Keratinocyte (primary cell): ENCODE data around the gene PIGM. TPM values are rescaled to one million over a fixed set of nuclear protein-coding genes. Genes with fewer than 3 reads are reported as not detected.
A peak's percentile ranks its signal among the peaks of the same experiment; 100 is the strongest.

Source experiments
- DNase-seq: peaks from one replicate; pipeline ENCODE4 v3.0.0-alpha.2; 2011; ENCODE audit warnings: low read depth, missing footprints, low spot score
- FAIRE-seq: peaks from 2 replicates; lab custom pipeline; 2011; peaks lifted over from hg19 to GRCh38; lab: Jason Lieb, UNC
- H2AFZ ChIP-seq: 2 replicates; pipeline ENCODE4 v1.6.0; 2012; ENCODE audit warnings: low read length, control low read depth, inconsistent platforms; ENCODE audit not compliant: control insufficient read depth
- H3K27ac ChIP-seq: 2 replicates; pipeline ENCODE4 v1.5.1; 2011; ENCODE audit warnings: low read length; ENCODE audit not compliant: control insufficient read depth, insufficient read depth
- H3K27me3 ChIP-seq: 3 replicates; pipeline ENCODE4 v1.6.0; 2011; ENCODE audit warnings: low read length; ENCODE audit not compliant: control insufficient read depth, insufficient read depth; ENCODE audit errors: extremely low read depth
- H3K36me3 ChIP-seq, 2 experiments: 2 replicates in 1 of 2; 3 replicates in 1 of 2; pipeline ENCODE4 v1.5.1; 2011; ENCODE audit warnings: low read length in 2 of 2, mild to moderate bottlenecking in 1 of 2; ENCODE audit not compliant: control insufficient read depth in 2 of 2, insufficient read depth in 2 of 2; ENCODE audit errors: extremely low read depth in 1 of 2
- H3K4me1 ChIP-seq: 3 replicates; pipeline ENCODE4 v1.5.1; 2011; ENCODE audit warnings: low read length; ENCODE audit not compliant: control insufficient read depth, insufficient read depth; ENCODE audit errors: extremely low read depth
- H3K4me2 ChIP-seq: 3 replicates; pipeline ENCODE4 v1.6.0; 2011; ENCODE audit warnings: low read depth, low read length; ENCODE audit not compliant: control insufficient read depth, insufficient read depth; ENCODE audit errors: extremely low read depth
- H3K4me3 ChIP-seq, 3 experiments: fragments of 200-600 bp in 1 of 3; sonication (generic) in 1 of 3; 2 replicates in 2 of 3; 3 replicates in 1 of 3; pipeline ENCODE4 v1.5.1; 2011 to 2016; ENCODE audit warnings: low read length in 3 of 3, mild to moderate bottlenecking in 3 of 3, control low read depth in 2 of 3, inconsistent platforms in 1 of 3, low read depth in 1 of 3, mixed read lengths in 1 of 3, mixed run types in 1 of 3, moderate library complexity in 1 of 3; ENCODE audit not compliant: control insufficient read depth in 2 of 3, insufficient read depth in 2 of 3; ENCODE audit errors: extremely low read depth in 1 of 3
- H3K79me2 ChIP-seq: 2 replicates; pipeline ENCODE4 v1.6.0; 2012; ENCODE audit warnings: low read length; ENCODE audit not compliant: control insufficient read depth, insufficient read depth
- H3K9ac ChIP-seq: 3 replicates; pipeline ENCODE4 v1.6.0; 2011; ENCODE audit warnings: low read length; ENCODE audit not compliant: control insufficient read depth, insufficient read depth; ENCODE audit errors: extremely low read depth
- H3K9me1 ChIP-seq: 3 replicates; pipeline ENCODE4 v1.6.0; 2011; ENCODE audit warnings: low read length; ENCODE audit not compliant: control insufficient read depth, insufficient read depth; ENCODE audit errors: extremely low read depth
- H3K9me3 ChIP-seq: 2 replicates; pipeline ENCODE4 v1.5.1; 2012; ENCODE audit warnings: low read depth, low read length; ENCODE audit not compliant: control insufficient read depth
- H4K20me1 ChIP-seq: 3 replicates; pipeline ENCODE4 v1.6.0; 2011; ENCODE audit warnings: low read length; ENCODE audit not compliant: control insufficient read depth, insufficient read depth; ENCODE audit errors: extremely low read depth
- EZH2 ChIP-seq: IDR thresholded peaks from one replicate; pipeline ENCODE4 v1.6.1; 2012; ENCODE audit warnings: inconsistent platforms, mild to moderate bottlenecking, low read length, moderate library complexity
- dilution Hi-C: fragments of 300-500 bp; cut with MboI; formaldehyde crosslinking; loops from one replicate; pipeline ENCODE4 v1.7.0; 2020; ENCODE audit warnings: low sequenced_read_pairs; ENCODE audit not compliant: extremely low pct_ligation_motif_present
- polyA plus RNA-seq, 5 experiments: library from polyadenylated mRNA; depleted of rRNA in 3 of 5; stranded (reverse) in 3 of 5; stranded (forward) in 1 of 5; unstranded in 1 of 5; fragments of >200 nt; gene quantifications; 1 replicate in 1 of 5; 2 replicates in 3 of 5; 3 replicates in 1 of 5; pipeline versions ENCODE4 v1.2.1 to v1.2.3, GENCODE V29; 2011 to 2012; ENCODE audit warnings: missing spikeins in 2 of 5, low read depth in 1 of 5, low replicate concordance in 1 of 5
- TF ChIP-seq, protein P1 (sequence below), 3 experiments: IDR thresholded peaks in 1 of 3; conservative IDR thresholded peaks in 1 of 3; optimal IDR thresholded peaks in 1 of 3; 2 replicates in 2 of 3; 3 replicates in 1 of 3; pipeline versions ENCODE3 to v1.5.1; 2011; ENCODE audit warnings: low read length in 3 of 3, mild to moderate bottlenecking in 3 of 3, moderate library complexity in 2 of 3, control low read depth in 1 of 3, inconsistent platforms in 1 of 3; ENCODE audit not compliant: insufficient read depth in 2 of 3; ENCODE audit errors: extremely low read depth in 1 of 3

The PIGM gene
- polyA plus RNA-seq, 1 donor (not counting 4 experiments of a cell fraction or from before 2014, with no cell fraction given): 3.1 TPM

- Histone ChIP-seq H3K36me3 (no peaks in the 10 kb centered on the region), H4K20me1 (no peaks in the 10 kb centered on the region), H3K9ac (no peak overlapping the region), H2AFZ (no peak overlapping the region), H3K4me3 (no peak overlapping the region), H3K27me3 (peaks cover 2% of the 10 kb centered on the region), H3K4me2 (no peak overlapping the region), H3K27ac (no peak overlapping the region), H3K9me1 (no peaks in the 10 kb centered on the region), H3K9me3 (no peaks in the 10 kb centered on the region), H3K4me1 (no peaks in the 10 kb centered on the region), H3K79me2 (no peaks in the 10 kb centered on the region)
- no peak for FAIRE-seq
- no peak for DNase-seq
- no peak for TF ChIP-seq EZH2
- TF ChIP-seq, protein P1, sequence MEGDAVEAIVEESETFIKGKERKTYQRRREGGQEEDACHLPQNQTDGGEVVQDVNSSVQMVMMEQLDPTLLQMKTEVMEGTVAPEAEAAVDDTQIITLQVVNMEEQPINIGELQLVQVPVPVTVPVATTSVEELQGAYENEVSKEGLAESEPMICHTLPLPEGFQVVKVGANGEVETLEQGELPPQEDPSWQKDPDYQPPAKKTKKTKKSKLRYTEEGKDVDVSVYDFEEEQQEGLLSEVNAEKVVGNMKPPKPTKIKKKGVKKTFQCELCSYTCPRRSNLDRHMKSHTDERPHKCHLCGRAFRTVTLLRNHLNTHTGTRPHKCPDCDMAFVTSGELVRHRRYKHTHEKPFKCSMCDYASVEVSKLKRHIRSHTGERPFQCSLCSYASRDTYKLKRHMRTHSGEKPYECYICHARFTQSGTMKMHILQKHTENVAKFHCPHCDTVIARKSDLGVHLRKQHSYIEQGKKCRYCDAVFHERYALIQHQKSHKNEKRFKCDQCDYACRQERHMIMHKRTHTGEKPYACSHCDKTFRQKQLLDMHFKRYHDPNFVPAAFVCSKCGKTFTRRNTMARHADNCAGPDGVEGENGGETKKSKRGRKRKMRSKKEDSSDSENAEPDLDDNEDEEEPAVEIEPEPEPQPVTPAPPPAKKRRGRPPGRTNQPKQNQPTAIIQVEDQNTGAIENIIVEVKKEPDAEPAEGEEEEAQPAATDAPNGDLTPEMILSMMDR (optimal IDR thresholded peaks at IDR 0.05 in 1 of 3, IDR thresholded peaks at IDR 0.05 in 1 of 3, conservative IDR thresholded peaks at IDR 0.05 in 1 of 3; ENCODE audit: extremely low read depth in 1 of 3, insufficient read depth in 2 of 3, low read length in 3 of 3): no peak
- dilution Hi-C loops: loop anchor here (25.0 kb wide), 1 partner anchor 253 kb away; the partner anchor contains the start of gene DUSP23
Observed at GRCh38 chr1:160040476-160040875, 8.7 kb upstream of the PIGM start.

- Histone ChIP-seq H3K79me2 (peaks cover 10% of the 10 kb centered on the region), H3K4me3 (peak overlapping the region; percentile 54 to 97 (median 83)), H3K9me3 (no peaks in the 10 kb centered on the region), H4K20me1 (no peaks in the 10 kb centered on the region), H3K27ac (peak overlapping the region; percentile 36), H3K36me3 (no peaks in the 10 kb centered on the region), H3K4me1 (peaks cover 17% of the 10 kb centered on the region), H3K27me3 (no peaks in the 10 kb centered on the region), H2AFZ (peak overlapping the region; percentile 93), H3K4me2 (peak overlapping the region; percentile 99), H3K9ac (peak overlapping the region; percentile 82), H3K9me1 (no peaks in the 10 kb centered on the region)
- FAIRE-seq (peak; percentile 36), DNase-seq (no peak)
- TF ChIP-seq, protein P1 (optimal IDR thresholded peaks at IDR 0.05 in 1 of 3, IDR thresholded peaks at IDR 0.05 in 1 of 3, conservative IDR thresholded peaks at IDR 0.05 in 1 of 3; ENCODE audit: extremely low read depth in 1 of 3, insufficient read depth in 2 of 3, low read length in 3 of 3): no peak
- no peak for TF ChIP-seq EZH2
- dilution Hi-C loops: loop anchor here (25.0 kb wide), 1 partner anchor 245 kb away; the partner anchor contains the start of gene DUSP23
Observed at GRCh38 chr1:160032165-160032820, 503 bp upstream of the PIGM start.
